EL (cell line): ENCODE measurements around the gene IST1.
"Not testable (repeated sequence)": the region's sequence is repeated elsewhere in the genome, so short reads cannot be mapped to it uniquely, and the experiment has no call there.

Source experiments
- DNase-seq: peaks from one replicate; pipeline ENCODE4 v3.0.0-alpha.2; 2016

Gene IST1

GRCh38 chr16:71894921-71895678 is at the start of gene IST1:
Gene IST1, plus strand, starts transcription at chr16:71895531. Its CDS starts 20,110 bp downstream, at chr16:71915641.
- peak; percentile 99 for DNase-seq

- peak; percentile 90 for DNase-seq
Measured at GRCh38 chr16:71845639-71846430, 49.5 kb upstream of the IST1 start, which contains the start of gene ATXN1L. Gene ATXN1L, plus strand, starts transcription at chr16:71845976. Its CDS starts 3,765 bp downstream, at chr16:71849741.

GRCh38 chr16:71846431-71846830 is 48.9 kb upstream of the IST1 start:
- DNase-seq, result peak; percentile 9

- DNase-seq, result no peak
Measured at GRCh38 chr16:71847096-71847495, 48.2 kb upstream of the IST1 start.

- DNase-seq, result no peak
Measured at GRCh38 chr16:71848622-71849021, 46.7 kb upstream of the IST1 start.

- no peak for DNase-seq
Measured at GRCh38 chr16:71851746-71852145, 43.6 kb upstream of the IST1 start.

- DNase-seq, result no peak
Measured at GRCh38 chr16:71852158-71852557, 43.2 kb upstream of the IST1 start.

GRCh38 chr16:71852561-71852960 is 42.8 kb upstream of the IST1 start:
- DNase-seq, result no peak

GRCh38 chr16:71853413-71853812 is 41.9 kb upstream of the IST1 start:
- DNase-seq, result no peak

- peak; percentile 24 for DNase-seq
Measured at GRCh38 chr16:71854369-71854948, 40.9 kb upstream of the IST1 start.

GRCh38 chr16:71855937-71856662 is 39.2 kb upstream of the IST1 start:
- no peak for DNase-seq

- no peak for DNase-seq
Measured at GRCh38 chr16:71859762-71860521, 35.4 kb upstream of the IST1 start.

- no peak for DNase-seq
Measured at GRCh38 chr16:71863995-71864394, 31.3 kb upstream of the IST1 start.

- DNase-seq, result no peak
Measured at GRCh38 chr16:71865173-71865863, 30.0 kb upstream of the IST1 start.

GRCh38 chr16:71867175-71867574 is 28.2 kb upstream of the IST1 start:
- DNase-seq, result not testable (repeated sequence)

- DNase-seq, result no peak
Measured at GRCh38 chr16:71867939-71868338, 27.4 kb upstream of the IST1 start.

- no peak for DNase-seq
Measured at GRCh38 chr16:71869089-71869488, 26.2 kb upstream of the IST1 start.

- no peak for DNase-seq
Measured at GRCh38 chr16:71870818-71871217, 24.5 kb upstream of the IST1 start.

GRCh38 chr16:71873199-71873598 is 22.1 kb upstream of the IST1 start:
- DNase-seq, result no peak

GRCh38 chr16:71878911-71879310 is 16.4 kb upstream of the IST1 start:
- DNase-seq, result no peak

GRCh38 chr16:71880176-71880575 is 15.2 kb upstream of the IST1 start:
- DNase-seq, result no peak
